ENCODE measurements around the gene ZNHIT1.

Gene ZNHIT1

GRCh38 chr7:101172005-101172853 lies 45.7 kb upstream of the ZNHIT1 start:
- TF ChIP-seq CTCF (IDR thresholded peaks at IDR 0.05; ENCODE audit: low read depth, low read length) = no peak
- H3K4me3 ChIP-seq (ENCODE audit: low read depth, low read length) = no peak overlapping the region

- no peak for TF ChIP-seq CTCF (IDR thresholded peaks at IDR 0.05; ENCODE audit: low read depth, low read length)
- peak overlapping the region; percentile 32 for H3K4me3 ChIP-seq (ENCODE audit: low read depth, low read length)
Measured at GRCh38 chr7:101172854-101173751, 44.9 kb upstream of the ZNHIT1 start.

- TF ChIP-seq CTCF (IDR thresholded peaks at IDR 0.05; ENCODE audit: low read depth, low read length) = no peak
- H3K4me3 ChIP-seq (ENCODE audit: low read depth, low read length) = peak overlapping the region; percentile 32; the same call in 1 of the 2 replicates
Measured at GRCh38 chr7:101173752-101174244, 44.2 kb upstream of the ZNHIT1 start.

- TF ChIP-seq CTCF (IDR thresholded peaks at IDR 0.05; ENCODE audit: low read depth, low read length) = no peak
- no peak overlapping the region for H3K4me3 ChIP-seq (ENCODE audit: low read depth, low read length)
Measured at GRCh38 chr7:101174322-101174854, 43.6 kb upstream of the ZNHIT1 start.

- no peak for TF ChIP-seq CTCF (IDR thresholded peaks at IDR 0.05; ENCODE audit: low read depth, low read length)
- H3K4me3 ChIP-seq (ENCODE audit: low read depth, low read length) = no peak overlapping the region
Measured at GRCh38 chr7:101175664-101176063, 42.3 kb upstream of the ZNHIT1 start.

- no peak overlapping the region for H3K4me3 ChIP-seq (ENCODE audit: low read depth, low read length)
- no peak for TF ChIP-seq CTCF (IDR thresholded peaks at IDR 0.05; ENCODE audit: low read depth, low read length)
Measured at GRCh38 chr7:101177644-101178043, 40.3 kb upstream of the ZNHIT1 start.

Data from WI38 (cell line).